A549 (cell line): ENCODE measurements around the gene NOX3. TPM values are rescaled to one million over a fixed set of nuclear protein-coding genes. Genes with fewer than 3 reads are reported as not detected.

ENCODE experiments used
- ATAC-seq, 2 experiments: fragments of 200-7000 bp in 1 of 2; fragments of >200 bp in 1 of 2; cut with Nextera tagmentation in 1 of 2; cut with Tn5 transposase in 1 of 2; 3 replicates each; pipeline versions ENCODE4 v1.8.0 to v1.9.1; 2018 to 2020; ENCODE audit warnings: mild to moderate bottlenecking in 1 of 2, moderate library complexity in 1 of 2
- CTCF ChIA-PET: fragments of 300-600 bp; sonication (Branson Sonifier 250); formaldehyde crosslinking; extraction: SDS; loops from one replicate; lab custom pipeline; 2021; ENCODE audit warnings: antibody characterized with exemption, inconsistent platforms; lab: Yijun Ruan, JAX
- POLR2A ChIA-PET: fragments of 350-600 bp; formaldehyde crosslinking; extraction: SDS; loops from one replicate; lab custom pipeline; 2021; ENCODE audit warnings: antibody characterized with exemption, inconsistent platforms; lab: Yijun Ruan, JAX
- DNase-seq, 2 experiments: peaks; one replicate each; pipeline versions ENCODE4 v3.0.0 to v3.0.0-alpha.2; 2011 to 2016; ENCODE audit warnings: low read depth in 1 of 2, low spot score in 1 of 2
- FAIRE-seq: peaks from 2 replicates; lab custom pipeline; 2011; peaks lifted over from hg19 to GRCh38; lab: Jason Lieb, UNC
- H3K27ac ChIP-seq, 2 experiments: fragments of >200 bp; sonication (Bioruptor Twin); formaldehyde crosslinking; 3 replicates each; pipeline ENCODE4 v1.5.1; 2016 to 2017
- H3K4me1 ChIP-seq: fragments of >200 bp; sonication (Bioruptor Twin); formaldehyde crosslinking; 3 replicates; pipeline ENCODE4 v1.6.1; 2016
- H3K4me2 ChIP-seq: fragments of >200 bp; sonication (Bioruptor Twin); formaldehyde crosslinking; 3 replicates; pipeline ENCODE4 v1.6.1; 2016
- H3K4me3 ChIP-seq: fragments of >200 bp; sonication (Bioruptor Twin); formaldehyde crosslinking; 3 replicates; pipeline ENCODE4 v1.5.1; 2016
- H3K9me3 ChIP-seq: fragments of >200 bp; sonication (Bioruptor Twin); formaldehyde crosslinking; 3 replicates; pipeline ENCODE4 v1.6.1; 2016
- CEBPB ChIP-seq, 2 experiments: fragments of >200 bp in 1 of 2; sonication (Bioruptor Twin) in 1 of 2; formaldehyde crosslinking in 1 of 2; IDR thresholded peaks; 2 replicates each; pipeline ENCODE4 v1.6.1; 2012 to 2016
- CHD2 ChIP-seq: fragments of 150-350 bp; IDR thresholded peaks from 2 replicates; pipeline ENCODE4 v1.6.1; 2014; ENCODE audit warnings: low read length; ENCODE audit not compliant: partially characterized antibody
- CHD4 ChIP-seq: fragments of 200-600 bp; sonication (generic); IDR thresholded peaks from 2 replicates; pipeline ENCODE4 v1.6.1; 2016; ENCODE audit warnings: antibody characterized with exemption, mild to moderate bottlenecking, borderline replicate concordance
- FOSB ChIP-seq: fragments of 250-450 bp; sonication (Bioruptor Pico); IDR thresholded peaks from 2 replicates; pipeline ENCODE4 v1.5.0; 2020; ENCODE audit warnings: mild to moderate bottlenecking, moderate library complexity
- FOSL2 ChIP-seq, 2 experiments: fragments of 450-650 bp in 1 of 2; fragments of >200 bp in 1 of 2; sonication (Bioruptor Twin) in 1 of 2; formaldehyde crosslinking; IDR thresholded peaks; 2 replicates each; pipeline versions ENCODE4 v1.5.0 to v1.6.1; 2016 to 2020; ENCODE audit warnings: mild to moderate bottlenecking in 1 of 2, moderate library complexity in 1 of 2
- GATA3 ChIP-seq: IDR thresholded peaks from 2 replicates; pipeline ENCODE4 v1.6.1; 2012; ENCODE audit warnings: borderline replicate concordance
- HEYL ChIP-seq: fragments of 250-450 bp; sonication (Bioruptor Pico); IDR thresholded peaks from 2 replicates; pipeline ENCODE4 v1.8.0; 2021; ENCODE audit warnings: mild to moderate bottlenecking, moderate library complexity
- HOXA7 ChIP-seq: fragments of 250-450 bp; sonication (Bioruptor Pico); IDR thresholded peaks from 2 replicates; pipeline ENCODE4 v1.5.0; 2020; ENCODE audit warnings: mild to moderate bottlenecking, moderate library complexity
- MAFK ChIP-seq: fragments of 450-650 bp; IDR thresholded peaks from 2 replicates; pipeline ENCODE4 v1.6.1; 2014; ENCODE audit not compliant: partially characterized antibody
- MYC ChIP-seq: IDR thresholded peaks from 2 replicates; pipeline ENCODE4 v1.6.1; 2012; ENCODE audit warnings: mild to moderate bottlenecking, inconsistent platforms, low read length, improper control_type of control experiment, borderline replicate concordance
- POLR2A ChIP-seq: IDR thresholded peaks from 2 replicates; pipeline ENCODE4 v1.6.1; 2012; ENCODE audit warnings: mild to moderate bottlenecking, low read length
- POLR2AphosphoS2 ChIP-seq: conservative IDR thresholded peaks from 2 replicates; pipeline ENCODE4 v1.6.1; 2012; ENCODE audit warnings: low read length, improper control_type of control experiment, inconsistent platforms
- RNF2 ChIP-seq: fragments of 200-600 bp; sonication (generic); IDR thresholded peaks from 2 replicates; pipeline ENCODE4 v1.6.1; 2016; ENCODE audit warnings: low read depth, mild to moderate bottlenecking, antibody characterized with exemption, moderate library complexity, borderline replicate concordance
- SREBF2 ChIP-seq: fragments of 450-650 bp; IDR thresholded peaks from 2 replicates; pipeline ENCODE4 v1.6.1; 2014; ENCODE audit warnings: mild to moderate bottlenecking, moderate library complexity
- TFCP2L1 ChIP-seq: fragments of 250-450 bp; sonication (Bioruptor Pico); IDR thresholded peaks from 2 replicates; pipeline ENCODE4 v1.5.0; 2021; ENCODE audit warnings: mild to moderate bottlenecking
- ZFP36 ChIP-seq: fragments of 450-650 bp; IDR thresholded peaks from 2 replicates; pipeline ENCODE4 v1.6.1; 2014; ENCODE audit warnings: borderline replicate concordance; ENCODE audit not compliant: partially characterized antibody
- WGBS: methylation state at CpG from one replicate; pipeline ENCODE4 v1.1.6; 2017; ENCODE audit errors: missing lambda C conversion rate; 5-methylcytosine and 5-hydroxymethylcytosine counted together
- polyA minus RNA-seq: library from RNA; depleted of rRNA, polyadenylated mRNA; stranded (reverse); fragments of >200 nt; gene quantifications from 2 replicates; pipeline ENCODE4 v1.2.3, GENCODE V29; 2011; rRNA and poly(A)+ RNA removed
- polyA plus RNA-seq, 4 experiments: library from polyadenylated mRNA; depleted of rRNA in 3 of 4; stranded (reverse); fragments of >200 nt; fragmentation: RNase III in 1 of 4; extraction: RNeasy Plus Mini Kit Qiagen cat#74134 plus additional on column Dnase treatment in 1 of 4; gene quantifications; 2 replicates in 3 of 4; 3 replicates in 1 of 4; pipeline ENCODE4 v1.2.3, GENCODE V29; 2011 to 2017
- TF ChIP-seq, protein P1 (sequence below): fragments of 150-350 bp; IDR thresholded peaks from 2 replicates; pipeline ENCODE4 v1.6.1; 2014; ENCODE audit warnings: low read depth, mild to moderate bottlenecking, low read length
- TF ChIP-seq, protein P2 (sequence below): IDR thresholded peaks from 2 replicates; pipeline ENCODE4 v1.6.1; 2012
- TF ChIP-seq, protein P3 (sequence below): fragments of >200 bp; sonication (Bioruptor Twin); formaldehyde crosslinking; IDR thresholded peaks from 3 replicates; pipeline ENCODE4 v1.6.1; 2016

NOX3 gene, protein sequence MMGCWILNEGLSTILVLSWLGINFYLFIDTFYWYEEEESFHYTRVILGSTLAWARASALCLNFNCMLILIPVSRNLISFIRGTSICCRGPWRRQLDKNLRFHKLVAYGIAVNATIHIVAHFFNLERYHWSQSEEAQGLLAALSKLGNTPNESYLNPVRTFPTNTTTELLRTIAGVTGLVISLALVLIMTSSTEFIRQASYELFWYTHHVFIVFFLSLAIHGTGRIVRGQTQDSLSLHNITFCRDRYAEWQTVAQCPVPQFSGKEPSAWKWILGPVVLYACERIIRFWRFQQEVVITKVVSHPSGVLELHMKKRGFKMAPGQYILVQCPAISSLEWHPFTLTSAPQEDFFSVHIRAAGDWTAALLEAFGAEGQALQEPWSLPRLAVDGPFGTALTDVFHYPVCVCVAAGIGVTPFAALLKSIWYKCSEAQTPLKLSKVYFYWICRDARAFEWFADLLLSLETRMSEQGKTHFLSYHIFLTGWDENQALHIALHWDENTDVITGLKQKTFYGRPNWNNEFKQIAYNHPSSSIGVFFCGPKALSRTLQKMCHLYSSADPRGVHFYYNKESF
- polyA plus RNA-seq (2011; rRNA removed): not detected in 2 replicates
- polyA plus RNA-seq (2012; cell fraction: cytosol; rRNA removed): not detected in 2 replicates
- not detected in 2 replicates for polyA plus RNA-seq (2012; cell fraction: nucleus; rRNA removed)
- not detected in 3 replicates for polyA plus RNA-seq (2017; fragmentation: RNase III; extraction: RNeasy Plus Mini Kit Qiagen cat#74134 plus additional on column Dnase treatment)
- polyA minus RNA-seq: not detected in 2 replicates

DNA sequence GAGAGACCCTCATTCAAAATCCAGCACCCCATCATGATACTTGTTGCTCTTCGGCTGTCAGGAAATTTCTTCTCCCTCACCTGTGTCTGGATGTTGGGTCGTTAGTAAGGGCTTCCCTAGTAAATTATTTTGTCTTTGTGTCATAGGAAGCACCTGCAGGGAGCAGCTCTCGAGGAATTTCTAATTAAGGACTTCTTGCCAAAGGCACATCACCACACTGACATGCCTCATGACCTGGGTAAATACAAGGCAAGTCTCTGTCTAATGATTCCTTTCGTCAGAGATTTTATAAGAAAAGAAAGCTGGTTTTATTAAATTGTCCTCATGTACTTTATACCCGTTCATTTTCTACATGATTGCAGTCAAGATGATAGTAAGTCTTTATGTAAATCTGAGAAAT is at the start of gene NOX3:
Gene NOX3, minus strand, starts transcription at position 74 of the 400 bp plus-strand sequence. Its CDS starts 39 bp downstream, at position 35.
- DNase-seq (no peak), FAIRE-seq (no peak), ATAC-seq (no peak)
- ChIA-PET CTCF (interaction anchor here (1.0 kb wide), 1 partner anchor 129 kb away, joined by 6 read pairs; no protein-coding TSS in a partner anchor), POLR2A (interaction anchor here (0.6 kb wide), 1 partner anchor 14 kb away, joined by 3 read pairs; no protein-coding TSS in a partner anchor)
- Histone ChIP-seq H3K27ac (no peak within 1 kb of the TSS), H3K4me3 (no peak within 1 kb of the TSS), H3K4me1 (no peaks in the 10 kb centered on the region), H3K9me3 (no peaks in the 10 kb centered on the region), H3K4me2 (no peak within 1 kb of the TSS)
- 55% methylated on average over 5 of the region's 5 CpGs for WGBS
- TF ChIP-seq MAFK: no peak
- no peak for TF ChIP-seq POLR2AphosphoS2
- no peak for TF ChIP-seq HOXA7 (CRISPR knock-in tag)
- TF ChIP-seq FOSB (CRISPR knock-in tag): no peak
- TF ChIP-seq ZFP36: no peak
- no peak for TF ChIP-seq TFCP2L1 (CRISPR knock-in tag)
- TF ChIP-seq CEBPB (IDR thresholded peaks at IDR 0.05): no peak
- no peak for TF ChIP-seq SREBF2
- TF ChIP-seq RNF2: no peak

DNA sequence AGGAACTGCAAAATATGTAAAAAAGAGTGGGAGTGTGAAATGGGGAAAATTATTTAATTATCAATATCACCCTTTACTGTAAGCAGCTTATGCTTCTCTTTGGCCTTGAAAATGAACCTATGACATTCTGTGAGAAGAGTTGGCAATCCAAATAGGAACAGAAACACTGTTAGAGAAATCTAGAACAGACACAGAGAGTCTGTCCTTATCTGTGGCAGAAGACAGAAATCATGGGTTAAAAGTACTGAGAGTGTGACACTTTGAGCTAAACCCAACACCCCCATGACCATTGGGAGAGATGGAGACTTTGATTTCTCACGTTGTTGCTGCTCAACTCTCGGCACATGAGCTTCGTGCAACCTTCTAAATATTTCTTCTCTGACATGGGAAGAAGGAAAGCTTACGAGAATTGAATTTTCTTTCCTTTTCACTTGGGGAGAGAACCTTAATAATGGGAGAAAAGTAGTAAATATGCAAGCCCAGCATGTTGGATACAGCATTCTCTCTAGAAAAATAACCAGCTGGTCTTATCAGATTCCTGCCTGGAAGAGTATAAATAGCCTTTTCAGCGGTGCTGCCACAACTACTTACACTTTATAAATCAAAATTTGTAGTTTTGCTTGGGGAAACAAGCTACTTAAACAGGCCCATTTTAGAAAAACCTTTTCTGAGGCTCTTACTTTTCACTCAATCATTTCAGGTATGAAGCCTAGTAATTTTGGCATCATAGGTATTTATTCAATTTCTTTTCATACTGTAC is 49.4 kb upstream of the NOX3 start:
- no peak for FAIRE-seq
- Histone ChIP-seq H3K9me3 (no peaks in the 10 kb centered on the region), H3K27ac (no peak overlapping the region), H3K4me3 (no peak overlapping the region), H3K4me2 (no peak overlapping the region), H3K4me1 (no peaks in the 10 kb centered on the region)
- ATAC-seq: no peak
- DNase-seq: no peak
- POLR2A ChIA-PET: interaction anchor here (0.6 kb wide), 1 partner anchor 190 kb away, joined by 3 read pairs; no protein-coding TSS in a partner anchor
- TF ChIP-seq POLR2A (no peak), CEBPB (IDR thresholded peaks at IDR 0.05) (no peak), MYC (no peak), CHD2 (no peak), CHD4 (no peak), FOSL2 (IDR thresholded peaks at IDR 0.05) (no peak), FOSL2 (CRISPR knock-in tag; IDR thresholded peaks at IDR 0.05) (no peak)
- TF ChIP-seq, protein P1, sequence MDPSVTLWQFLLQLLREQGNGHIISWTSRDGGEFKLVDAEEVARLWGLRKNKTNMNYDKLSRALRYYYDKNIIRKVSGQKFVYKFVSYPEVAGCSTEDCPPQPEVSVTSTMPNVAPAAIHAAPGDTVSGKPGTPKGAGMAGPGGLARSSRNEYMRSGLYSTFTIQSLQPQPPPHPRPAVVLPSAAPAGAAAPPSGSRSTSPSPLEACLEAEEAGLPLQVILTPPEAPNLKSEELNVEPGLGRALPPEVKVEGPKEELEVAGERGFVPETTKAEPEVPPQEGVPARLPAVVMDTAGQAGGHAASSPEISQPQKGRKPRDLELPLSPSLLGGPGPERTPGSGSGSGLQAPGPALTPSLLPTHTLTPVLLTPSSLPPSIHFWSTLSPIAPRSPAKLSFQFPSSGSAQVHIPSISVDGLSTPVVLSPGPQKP: no peak
- TF ChIP-seq, protein P2, sequence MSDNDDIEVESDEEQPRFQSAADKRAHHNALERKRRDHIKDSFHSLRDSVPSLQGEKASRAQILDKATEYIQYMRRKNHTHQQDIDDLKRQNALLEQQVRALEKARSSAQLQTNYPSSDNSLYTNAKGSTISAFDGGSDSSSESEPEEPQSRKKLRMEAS: no peak
- CTCF ChIA-PET: interaction anchor here (0.8 kb wide), 1 partner anchor 103 kb away, joined by 3 read pairs; no protein-coding TSS in a partner anchor
- WGBS: 60% methylated on average over 5 of the region's 5 CpGs

DNA sequence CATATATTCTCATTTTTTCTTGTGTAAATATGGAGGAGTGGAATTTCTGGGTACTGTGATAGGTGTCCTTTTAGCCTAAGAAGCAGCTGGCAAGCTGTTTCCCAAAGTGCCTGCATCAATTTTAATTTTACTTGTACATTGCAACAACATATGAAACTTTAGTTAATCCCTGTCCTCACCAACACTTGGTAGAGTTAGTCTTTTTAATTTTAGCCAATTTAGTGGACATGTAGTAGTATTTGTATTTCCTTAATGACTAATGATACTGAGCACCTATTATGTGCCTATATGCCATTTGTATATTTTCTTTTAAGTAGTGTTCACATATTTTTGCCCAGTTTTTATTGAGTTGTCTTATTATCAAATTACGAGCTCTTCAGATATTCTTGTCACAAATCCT is 46.8 kb upstream of the NOX3 start:
- no peak overlapping the region for H3K4me2 ChIP-seq
- TF ChIP-seq, protein P3, sequence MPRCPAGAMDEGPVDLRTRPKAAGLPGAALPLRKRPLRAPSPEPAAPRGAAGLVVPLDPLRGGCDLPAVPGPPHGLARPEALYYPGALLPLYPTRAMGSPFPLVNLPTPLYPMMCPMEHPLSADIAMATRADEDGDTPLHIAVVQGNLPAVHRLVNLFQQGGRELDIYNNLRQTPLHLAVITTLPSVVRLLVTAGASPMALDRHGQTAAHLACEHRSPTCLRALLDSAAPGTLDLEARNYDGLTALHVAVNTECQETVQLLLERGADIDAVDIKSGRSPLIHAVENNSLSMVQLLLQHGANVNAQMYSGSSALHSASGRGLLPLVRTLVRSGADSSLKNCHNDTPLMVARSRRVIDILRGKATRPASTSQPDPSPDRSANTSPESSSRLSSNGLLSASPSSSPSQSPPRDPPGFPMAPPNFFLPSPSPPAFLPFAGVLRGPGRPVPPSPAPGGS: no peak
- TF ChIP-seq HEYL (CRISPR knock-in tag) (no peak), GATA3 (no peak)
- no peaks in the 10 kb centered on the region for H3K4me1 ChIP-seq
- FAIRE-seq: no peak
- 97% methylated on average over 1 of the region's 1 CpG for WGBS
- no peak for ATAC-seq
- ChIA-PET POLR2A (no interaction called here), CTCF (no interaction called here)
- no peak overlapping the region for H3K27ac ChIP-seq
- no peak for DNase-seq
- H3K4me3 ChIP-seq: no peak overlapping the region
- no peaks in the 10 kb centered on the region for H3K9me3 ChIP-seq
